SU-DHL-6 (cell line): ENCODE data around the gene PCNX4.
A peak's percentile ranks its signal among the peaks of the same experiment; 100 is the strongest.

Experiments
- H2AFZ ChIP-seq: fragments of 200-600 bp; sonication (generic); 2 replicates; pipeline ENCODE4 v1.6.1; 2014; ENCODE audit warnings: low read depth, mild to moderate bottlenecking, moderate library complexity, mixed read lengths, antibody characterized with exemption, low read length; ENCODE audit not compliant: severe bottlenecking
- H3F3A ChIP-seq: fragments of 200-600 bp; shearing (Covaris generic); 2 replicates; pipeline ENCODE4 v1.6.0; 2016; ENCODE audit warnings: antibody characterized with exemption, mild to moderate bottlenecking; ENCODE audit not compliant: insufficient read depth
- H3K27ac ChIP-seq: fragments of 200-600 bp; sonication (generic); 2 replicates; pipeline ENCODE4 v1.5.1; 2016; ENCODE audit warnings: low read depth, mild to moderate bottlenecking, low read length, moderate library complexity, mixed read lengths
- H3K27me3 ChIP-seq: fragments of 200-600 bp; sonication (generic), shearing (Covaris generic); 2 replicates; pipeline ENCODE4 v1.6.0; 2014; ENCODE audit warnings: mild to moderate bottlenecking, low read length
- H3K36me3 ChIP-seq: fragments of 200-600 bp; sonication (generic); 2 replicates; pipeline ENCODE4 v1.6.1; 2014; ENCODE audit warnings: mild to moderate bottlenecking, low read length, mixed read lengths
- H3K4me2 ChIP-seq: fragments of 300-600, 200-600 bp; shearing (Covaris generic), sonication (generic); 2 replicates; pipeline ENCODE4 v1.6.0; 2014; ENCODE audit warnings: low read length, low read depth, mild to moderate bottlenecking; ENCODE audit not compliant: poor library complexity, severe bottlenecking
- H3K4me3 ChIP-seq: fragments of 200-600 bp; sonication (generic); 2 replicates; pipeline ENCODE4 v1.5.1; 2014; ENCODE audit warnings: antibody characterized with exemption, low read length, mild to moderate bottlenecking, mixed read lengths; ENCODE audit not compliant: insufficient read depth, poor library complexity, severe bottlenecking
- H3K79me2 ChIP-seq: fragments of 200-600 bp; sonication (generic); 2 replicates; pipeline ENCODE4 v1.6.1; 2014; ENCODE audit warnings: mild to moderate bottlenecking, low read length, moderate library complexity; ENCODE audit not compliant: insufficient read depth
- H3K9ac ChIP-seq: fragments of 200-600 bp; sonication (generic); 2 replicates; pipeline ENCODE4 v1.7.0; 2014; ENCODE audit warnings: mild to moderate bottlenecking, low read length
- H3K9me2 ChIP-seq: fragments of 200-600 bp; sonication (generic); replicated peaks from 2 replicates; pipeline ENCODE4 v1.6.1; 2014; ENCODE audit warnings: low read length; ENCODE audit not compliant: insufficient read depth
- H3K9me3 ChIP-seq: fragments of 200-600 bp; sonication (generic); 2 replicates; pipeline ENCODE4 v1.6.1; 2014; ENCODE audit warnings: low read length, mixed read lengths; ENCODE audit not compliant: insufficient read depth
- H4K20me1 ChIP-seq: fragments of 200-600 bp; sonication (generic); 2 replicates; pipeline ENCODE4 v1.6.1; 2014; ENCODE audit warnings: low read depth, mild to moderate bottlenecking, antibody characterized with exemption, low read length, moderate library complexity, mixed read lengths
- EZH2phosphoT487 ChIP-seq: fragments of 200-600 bp; sonication (generic), shearing (Covaris generic); conservative IDR thresholded peaks from 2 replicates; pipeline ENCODE4 v1.6.1; 2018; ENCODE audit warnings: mild to moderate bottlenecking, antibody characterized with exemption, low read length, moderate library complexity, mixed read lengths
- TF ChIP-seq, protein P1 (sequence below): fragments of 200-600 bp; sonication (generic); IDR thresholded peaks from one replicate; pipeline ENCODE4 v1.5.1; 2017; ENCODE audit warnings: antibody characterized with exemption, mild to moderate bottlenecking, low read length, moderate library complexity; ENCODE audit not compliant: insufficient read depth, poor library complexity, severe bottlenecking

The PCNX4 gene

DNA sequence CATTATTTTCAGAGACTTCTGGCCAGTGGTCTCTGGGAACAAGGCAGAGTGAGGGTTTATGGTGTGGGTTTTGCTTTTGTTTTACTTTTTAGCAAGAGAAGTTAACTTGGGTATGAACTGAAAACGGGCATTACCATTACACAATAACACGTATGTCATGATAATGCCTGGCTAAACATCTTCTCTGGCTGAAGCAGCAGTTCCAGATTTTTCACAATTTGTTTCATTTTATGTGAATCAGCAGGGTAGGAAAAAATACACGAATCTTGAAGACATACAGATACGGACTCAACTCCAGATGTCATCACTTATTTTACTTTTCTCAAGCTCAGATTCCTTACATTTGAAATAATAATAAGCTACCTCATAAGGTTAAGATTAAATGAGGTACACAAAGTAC, 2.5 kb upstream of the PCNX4 start:
- no peak overlapping the region for H3K4me2 ChIP-seq
- no peaks in the 10 kb centered on the region for H3K9me3 ChIP-seq
- no peaks in the 10 kb centered on the region for H3K27me3 ChIP-seq
- H3K4me3 ChIP-seq = no peak overlapping the region
- peaks cover 21% of the 10 kb centered on the region for H3K79me2 ChIP-seq
- TF ChIP-seq, protein P1, sequence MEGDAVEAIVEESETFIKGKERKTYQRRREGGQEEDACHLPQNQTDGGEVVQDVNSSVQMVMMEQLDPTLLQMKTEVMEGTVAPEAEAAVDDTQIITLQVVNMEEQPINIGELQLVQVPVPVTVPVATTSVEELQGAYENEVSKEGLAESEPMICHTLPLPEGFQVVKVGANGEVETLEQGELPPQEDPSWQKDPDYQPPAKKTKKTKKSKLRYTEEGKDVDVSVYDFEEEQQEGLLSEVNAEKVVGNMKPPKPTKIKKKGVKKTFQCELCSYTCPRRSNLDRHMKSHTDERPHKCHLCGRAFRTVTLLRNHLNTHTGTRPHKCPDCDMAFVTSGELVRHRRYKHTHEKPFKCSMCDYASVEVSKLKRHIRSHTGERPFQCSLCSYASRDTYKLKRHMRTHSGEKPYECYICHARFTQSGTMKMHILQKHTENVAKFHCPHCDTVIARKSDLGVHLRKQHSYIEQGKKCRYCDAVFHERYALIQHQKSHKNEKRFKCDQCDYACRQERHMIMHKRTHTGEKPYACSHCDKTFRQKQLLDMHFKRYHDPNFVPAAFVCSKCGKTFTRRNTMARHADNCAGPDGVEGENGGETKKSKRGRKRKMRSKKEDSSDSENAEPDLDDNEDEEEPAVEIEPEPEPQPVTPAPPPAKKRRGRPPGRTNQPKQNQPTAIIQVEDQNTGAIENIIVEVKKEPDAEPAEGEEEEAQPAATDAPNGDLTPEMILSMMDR = no peak
- no peak for TF ChIP-seq EZH2phosphoT487
- H3K27ac ChIP-seq = no peak overlapping the region
- no peak overlapping the region for H2AFZ ChIP-seq
- no peak overlapping the region for H3K9ac ChIP-seq
- no peaks in the 10 kb centered on the region for H3K9me2 ChIP-seq
- no peaks in the 10 kb centered on the region for H3K36me3 ChIP-seq
- no peaks in the 10 kb centered on the region for H4K20me1 ChIP-seq
- peaks cover 7% of the 10 kb centered on the region; the same call in 1 of the 2 replicates for H3F3A ChIP-seq

DNA sequence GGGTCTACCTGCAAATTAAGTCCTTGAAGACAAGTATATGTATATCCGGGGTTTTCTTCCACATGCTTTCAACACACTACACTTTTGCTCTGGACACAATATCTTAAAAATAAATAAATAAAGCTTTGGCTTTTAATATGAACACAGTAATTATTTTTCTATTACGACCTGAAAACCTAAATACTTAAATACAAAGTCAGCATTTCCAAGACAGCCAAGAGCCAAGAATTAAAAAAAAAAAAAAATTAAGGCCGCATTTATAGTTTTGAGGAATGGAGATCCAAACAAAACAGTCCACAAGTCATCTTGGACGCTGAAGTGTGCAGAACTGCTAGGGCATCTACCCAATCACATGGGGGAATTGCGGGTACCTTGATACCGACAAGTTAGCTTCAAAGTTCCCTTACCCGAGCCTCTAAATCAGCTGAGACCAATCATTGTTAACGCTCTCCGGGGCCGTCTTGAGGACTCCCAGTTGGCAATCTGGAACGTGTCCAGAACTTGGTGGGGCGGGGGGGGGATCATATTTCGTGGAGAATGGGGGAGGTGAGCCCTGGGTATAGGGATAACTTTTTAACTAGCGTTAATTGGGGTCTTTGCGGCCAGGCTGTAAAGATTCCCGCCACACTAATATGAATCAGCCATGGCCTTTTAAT, 731 bp upstream of the PCNX4 start:
- H3K79me2 ChIP-seq = peaks cover 39% of the 10 kb centered on the region
- peak overlapping the region; percentile 99 for H3K4me2 ChIP-seq
- H3K4me3 ChIP-seq = peak overlapping the region; percentile 97
- H3K27me3 ChIP-seq = no peaks in the 10 kb centered on the region
- peak overlapping the region; percentile 74 for H2AFZ ChIP-seq
- no peaks in the 10 kb centered on the region for H3K9me3 ChIP-seq
- no peaks in the 10 kb centered on the region for H4K20me1 ChIP-seq
- H3K9me2 ChIP-seq = no peaks in the 10 kb centered on the region
- TF ChIP-seq EZH2phosphoT487 = no peak
- TF ChIP-seq, protein P1 = no peak
- H3K36me3 ChIP-seq = no peaks in the 10 kb centered on the region
- peak overlapping the region; percentile 96 for H3K9ac ChIP-seq
- peak overlapping the region; percentile 88 for H3K27ac ChIP-seq
- peaks cover 7% of the 10 kb centered on the region; the same call in 1 of the 2 replicates for H3F3A ChIP-seq

DNA sequence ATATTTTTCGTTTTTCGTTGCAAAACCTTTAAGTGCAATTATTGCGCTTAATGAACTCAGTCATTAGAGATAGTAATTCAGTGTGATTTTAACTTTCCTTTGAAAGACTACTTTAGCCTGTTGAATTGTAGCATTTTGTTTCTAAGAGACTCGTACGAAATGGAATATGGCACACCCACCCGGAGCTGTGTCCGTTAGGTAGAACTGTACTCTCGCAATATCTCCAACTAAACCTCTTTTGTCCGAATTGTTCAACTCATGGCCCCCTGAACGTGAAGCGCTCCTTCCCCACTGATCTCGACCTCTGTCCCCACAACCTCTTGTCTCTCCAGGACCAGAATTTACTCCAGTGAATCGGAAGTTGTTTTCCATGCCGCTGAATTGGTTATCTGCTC, 800 bp downstream of the PCNX4 start:
- Histone ChIP-seq H3K27ac (peak overlapping the region; percentile 88), H3K79me2 (peaks cover 54% of the 10 kb centered on the region), H3K9me2 (no peaks in the 10 kb centered on the region), H3K4me2 (peak overlapping the region; percentile 99), H3K27me3 (no peaks in the 10 kb centered on the region), H3F3A (peaks cover 7% of the 10 kb centered on the region; the same call in 1 of the 2 replicates), H4K20me1 (no peaks in the 10 kb centered on the region), H3K9ac (peak overlapping the region; percentile 96), H3K4me3 (peak overlapping the region; percentile 97), H3K36me3 (no peaks in the 10 kb centered on the region), H3K9me3 (no peaks in the 10 kb centered on the region), H2AFZ (peak overlapping the region; percentile 95)
- no peak for TF ChIP-seq EZH2phosphoT487
- TF ChIP-seq, protein P1 = no peak
